HCT116 (cell line): Measurements from ENCODE around the gene MOSPD3. TPM values are rescaled to one million over a fixed set of nuclear protein-coding genes. Genes with fewer than 3 reads are reported as not detected.
A peak's percentile ranks its signal among the peaks of the same experiment; 100 is the strongest.

Source experiments
- ATAC-seq: fragments of 200-7000 bp; cut with Tn5 transposase; 2 replicates; pipeline ENCODE4 v1.9.1; 2020; ENCODE audit warnings: mild to moderate bottlenecking, moderate library complexity
- BruUV-seq: library from RNA; stranded (reverse); fragments of 400-500 nt; replicated peaks from 2 replicates; lab custom pipeline; 2021; lab: Mats Ljungman, UMichigan
- CTCF ChIA-PET: fragments of 300-600 bp; sonication (Branson Sonifier 250); formaldehyde crosslinking; loops from one replicate; lab custom pipeline; 2021; ENCODE audit warnings: antibody characterized with exemption; lab: Charles Lee
- POLR2A ChIA-PET: fragments of 300-600, 350-600 bp; sonication (Branson Sonifier 250); formaldehyde crosslinking; loops from one replicate; lab custom pipeline; 2021; ENCODE audit warnings: antibody characterized with exemption; lab: Charles Lee
- RAD21 ChIA-PET, 2 experiments: fragments of 300-600 bp; sonication (Branson Sonifier 250); formaldehyde crosslinking; loops; one replicate each; lab custom pipeline; 2023; ENCODE audit warnings: low total read pairs in 2 of 2; ENCODE audit not compliant: uncharacterized antibody in 2 of 2, unreplicated experiment in 2 of 2, low non-redundant PET in 1 of 2; lab: Charles Lee
- DNase-seq: peaks from one replicate; pipeline ENCODE4 v3.0.0-alpha.2; 2010; ENCODE audit warnings: low read depth, low spot score
- H2AFZ ChIP-seq: fragments of 200-600 bp; shearing (Covaris generic), sonication (generic); 2 replicates; pipeline ENCODE4 v1.6.1; 2017; ENCODE audit warnings: low read depth, mixed run types, mixed read lengths, antibody characterized with exemption, low read length; ENCODE audit not compliant: poor library complexity, severe bottlenecking
- H3K27ac ChIP-seq: 2 replicates; pipeline ENCODE4 v1.5.1; 2012; ENCODE audit warnings: low read depth, low read length
- H3K27me3 ChIP-seq: fragments of 200-600 bp; sonication (generic); 2 replicates; pipeline ENCODE4 v1.6.1; 2016; ENCODE audit warnings: mixed run types, low read length, mixed read lengths; ENCODE audit not compliant: insufficient read depth
- H3K36me3 ChIP-seq, 2 experiments: fragments of 200-500 bp in 1 of 2; fragments of 200-600 bp in 1 of 2; sonication (Bioruptor generic) in 1 of 2; sonication (generic) in 1 of 2; 2 replicates each; pipeline versions ENCODE4 v1.5.1 to v1.6.1; 2014 to 2016; ENCODE audit warnings: low read length in 2 of 2, inconsistent platforms in 1 of 2, mixed read lengths in 1 of 2, mixed run types in 1 of 2; ENCODE audit not compliant: insufficient read depth in 2 of 2, control insufficient read depth in 1 of 2
- H3K4me1 ChIP-seq, 2 experiments: fragments of 200-600 bp in 1 of 2; sonication (generic) in 1 of 2; 2 replicates each; pipeline versions ENCODE4 v1.5.1 to v1.6.1; 2012 to 2017; ENCODE audit warnings: low read length in 2 of 2, inconsistent platforms in 1 of 2, mild to moderate bottlenecking in 1 of 2, mixed read lengths in 1 of 2, mixed run types in 1 of 2, moderate library complexity in 1 of 2; ENCODE audit not compliant: insufficient read depth in 2 of 2, control insufficient read depth in 1 of 2
- H3K4me2 ChIP-seq: fragments of 200-600 bp; sonication (generic); 2 replicates; pipeline ENCODE4 v1.6.1; 2017; ENCODE audit warnings: mixed run types, low read length, mixed read lengths
- H3K4me3 ChIP-seq, 2 experiments: fragments of 200-600 bp in 1 of 2; sonication (generic) in 1 of 2; replicated peaks in 1 of 2; 2 replicates each; pipeline ENCODE4 v1.5.1; 2011 to 2016; ENCODE audit warnings: low read length in 2 of 2, control low read depth in 1 of 2, low read depth in 1 of 2, mild to moderate bottlenecking in 1 of 2, mixed read lengths in 1 of 2, mixed run types in 1 of 2
- H3K79me2 ChIP-seq: fragments of 200-600 bp; sonication (generic); 2 replicates; pipeline ENCODE4 v1.6.1; 2017; ENCODE audit warnings: mild to moderate bottlenecking, mixed run types, low read length, moderate library complexity, mixed read lengths; ENCODE audit not compliant: insufficient read depth
- H3K9ac ChIP-seq: fragments of 200-600 bp; sonication (generic); 2 replicates; pipeline ENCODE4 v1.6.1; 2016; ENCODE audit warnings: low read length, mixed read lengths
- H3K9me2 ChIP-seq: fragments of 200-600 bp; sonication (generic), shearing (Covaris generic); 2 replicates; pipeline ENCODE4 v1.6.1; 2017; ENCODE audit warnings: mixed run types, mild to moderate bottlenecking, moderate library complexity; ENCODE audit not compliant: insufficient read depth
- H3K9me3 ChIP-seq, 2 experiments: fragments of 200-500 bp in 1 of 2; fragments of 200-600 bp in 1 of 2; sonication (Bioruptor generic) in 1 of 2; sonication (generic) in 1 of 2; 2 replicates each; pipeline ENCODE4 v1.6.1; 2014 to 2017; ENCODE audit warnings: low read length in 2 of 2, mixed read lengths in 2 of 2, inconsistent platforms in 1 of 2, low read depth in 1 of 2, mild to moderate bottlenecking in 1 of 2, mixed run types in 1 of 2, moderate library complexity in 1 of 2; ENCODE audit not compliant: control insufficient read depth in 1 of 2, insufficient read depth in 1 of 2
- H4K20me1 ChIP-seq: fragments of 200-600 bp; sonication (generic), shearing (Covaris generic); 2 replicates; pipeline ENCODE4 v1.6.1; 2017; ENCODE audit warnings: mixed run types, mild to moderate bottlenecking, moderate library complexity; ENCODE audit not compliant: insufficient read depth
- ATF3 ChIP-seq: IDR thresholded peaks from 2 replicates; pipeline ENCODE4 v1.6.1; 2012
- CBX3 ChIP-seq: IDR thresholded peaks from 2 replicates; pipeline ENCODE4 v1.6.1; 2012; ENCODE audit warnings: low read depth
- CEBPB ChIP-seq: IDR thresholded peaks from 2 replicates; pipeline ENCODE4 v1.6.1; 2012; ENCODE audit warnings: low read depth
- CTCF ChIP-seq, 3 experiments: fragments of 200-600 bp in 1 of 3; sonication (generic) in 1 of 3; IDR thresholded peaks in 2 of 3; conservative IDR thresholded peaks in 1 of 3; 2 replicates each; pipeline ENCODE4 v1.5.1; 2012 to 2017; ENCODE audit warnings: low read depth in 2 of 3, low read length in 2 of 3, antibody characterized with exemption in 1 of 3, borderline replicate concordance in 1 of 3, control low read depth in 1 of 3, mild to moderate bottlenecking in 1 of 3, mixed read lengths in 1 of 3, mixed run types in 1 of 3, moderate library complexity in 1 of 3; ENCODE audit not compliant: insufficient read depth in 1 of 3
- EGR1 ChIP-seq: IDR thresholded peaks from 2 replicates; pipeline ENCODE4 v1.6.1; 2012; ENCODE audit warnings: low read depth
- ELF1 ChIP-seq: IDR thresholded peaks from 2 replicates; pipeline ENCODE4 v1.6.1; 2012; ENCODE audit warnings: low read depth, borderline replicate concordance
- JUND ChIP-seq: IDR thresholded peaks from 2 replicates; pipeline ENCODE4 v1.6.1; 2012
- MAX ChIP-seq: IDR thresholded peaks from 2 replicates; pipeline ENCODE4 v1.6.1; 2012
- POLR2A ChIP-seq: IDR thresholded peaks from 2 replicates; pipeline ENCODE4 v1.7.0; 2011; ENCODE audit warnings: borderline replicate concordance; ENCODE audit not compliant: insufficient read depth, insufficient read length; ENCODE audit errors: extremely low read depth
- POLR2AphosphoS5 ChIP-seq: IDR thresholded peaks from 2 replicates; pipeline ENCODE4 v1.6.1; 2011; ENCODE audit warnings: mild to moderate bottlenecking, low read depth, low read length, moderate library complexity
- RAD21 ChIP-seq: IDR thresholded peaks from 2 replicates; pipeline ENCODE4 v1.6.1; 2012; ENCODE audit warnings: low read depth, mild to moderate bottlenecking
- SP1 ChIP-seq: IDR thresholded peaks from 2 replicates; pipeline ENCODE4 v1.6.1; 2012; ENCODE audit warnings: low read depth
- YY1 ChIP-seq: IDR thresholded peaks from 2 replicates; pipeline ENCODE4 v1.6.1; 2011; ENCODE audit warnings: low read length, low read depth, moderate library complexity, mild to moderate bottlenecking; ENCODE audit not compliant: insufficient replicate concordance; ENCODE audit errors: extremely low read depth
- ZBTB33 ChIP-seq: IDR thresholded peaks from 2 replicates; pipeline ENCODE4 v1.6.1; 2011; ENCODE audit warnings: mild to moderate bottlenecking, low read length, moderate library complexity; ENCODE audit not compliant: insufficient replicate concordance; ENCODE audit errors: extremely low read depth
- ZFX ChIP-seq: fragments of 450-650 bp; IDR thresholded peaks from 2 replicates; pipeline ENCODE4 v1.6.1; 2017
- intact Hi-C: fragments of 100-400 bp; cut with micrococcal nuclease; formaldehyde crosslinking; loops from 2 replicates; pipeline ENCODE4 v1.10.0; 2022
- total RNA-seq: library from RNA; stranded (reverse); gene quantifications from one replicate; pipeline ENCODE4 v1.2.1, GENCODE V29; 2021; ENCODE audit not compliant: unreplicated experiment

Gene MOSPD3
- total RNA-seq, 1 experiment from 2014 or later = 32.8 TPM

GRCh38 chr7:100602889-100603725 is 9.2 kb upstream of the MOSPD3 start:
- DNase-seq = no peak
- POLR2A ChIA-PET = interaction anchor here (0.8 to 3.3 kb wide), 2 partner anchors 17 to 33 kb away, joined by 3 to 10 read pairs; partner anchors contain the start of genes FBXO24 and LRCH4
- Histone ChIP-seq H3K27me3 (no peaks in the 10 kb centered on the region), H3K9me3 (no peaks in the 10 kb centered on the region), H3K36me3 (no peaks in the 10 kb centered on the region), H3K9me2 (no peaks in the 10 kb centered on the region), H3K27ac (peak overlapping the region; percentile 5; the same call in 1 of the 2 replicates), H3K79me2 (no peaks in the 10 kb centered on the region), H3K9ac (peak overlapping the region; percentile 23; the same call in 1 of the 2 replicates), H3K4me3 (no peak overlapping the region), H3K4me1 (peaks cover 4 to 50% of the 10 kb centered on the region in 2 experiments), H3K4me2 (peak overlapping the region; percentile 86), H2AFZ (no peak overlapping the region), H4K20me1 (no peaks in the 10 kb centered on the region)
- no peak for ATAC-seq
- no peak for TF ChIP-seq JUND
- no TSS peak for BruUV-seq
- CTCF ChIA-PET = interaction anchor here (1.2 kb wide), 1 partner anchor 17 kb away, joined by 3 read pairs; the partner anchor contains the start of gene FBXO24
- RAD21 ChIA-PET = no interaction called here
- intact Hi-C loops = no loop called here

- Histone ChIP-seq H2AFZ (no peak overlapping the region), H3K4me3 (peak overlapping the region in 1 of 2 experiments; percentile 72; a peak in 1 of 4 replicates), H3K9me3 (no peaks in the 10 kb centered on the region), H3K4me1 (peaks cover 4 to 50% of the 10 kb centered on the region in 2 experiments), H3K36me3 (no peaks in the 10 kb centered on the region), H3K9me2 (no peaks in the 10 kb centered on the region), H4K20me1 (no peaks in the 10 kb centered on the region), H3K27ac (peak overlapping the region; percentile 5; the same call in 1 of the 2 replicates), H3K9ac (peak overlapping the region; percentile 23; the same call in 1 of the 2 replicates), H3K79me2 (no peaks in the 10 kb centered on the region), H3K4me2 (peak overlapping the region; percentile 86), H3K27me3 (no peaks in the 10 kb centered on the region)
- ATAC-seq = no peak
- no peak for DNase-seq
- POLR2A ChIA-PET = interaction anchor here (3.3 kb wide), 1 partner anchor 17 kb away, joined by 10 read pairs; the partner anchor contains the start of genes FBXO24 and LRCH4
- intact Hi-C loops = no loop called here
- TF ChIP-seq CTCF (IDR thresholded peaks at IDR 0.05 in 2 of 3, conservative IDR thresholded peaks at IDR 0.05 in 1 of 3; ENCODE audit: borderline replicate concordance in 1 of 3, insufficient read depth in 1 of 3, low read depth in 2 of 3, low read length in 2 of 3) (no peak), ZBTB33 (no peak), ELF1 (no peak), YY1 (no peak), RAD21 (no peak), POLR2A (no peak), ATF3 (no peak), CBX3 (no peak), CEBPB (no peak), JUND (no peak), MAX (no peak), SP1 (no peak), EGR1 (no peak), ZFX (no peak), POLR2AphosphoS5 (no peak)
- BruUV-seq = no TSS peak
- RAD21 ChIA-PET = no interaction called here
- CTCF ChIA-PET = no interaction called here
Measured at GRCh38 chr7:100603726-100604027, 8.7 kb upstream of the MOSPD3 start.
